GM04503 (cell line): ENCODE data around the gene ANTXR2.
"Not testable (repeated sequence)": the region's sequence is repeated elsewhere in the genome, so short reads cannot be mapped to it uniquely, and the experiment has no call there.

Experiments used
- DNase-seq: peaks from one replicate; pipeline ENCODE4 v3.0.0-alpha.2; 2012; ENCODE audit warnings: low read depth

Gene ANTXR2

DNA sequence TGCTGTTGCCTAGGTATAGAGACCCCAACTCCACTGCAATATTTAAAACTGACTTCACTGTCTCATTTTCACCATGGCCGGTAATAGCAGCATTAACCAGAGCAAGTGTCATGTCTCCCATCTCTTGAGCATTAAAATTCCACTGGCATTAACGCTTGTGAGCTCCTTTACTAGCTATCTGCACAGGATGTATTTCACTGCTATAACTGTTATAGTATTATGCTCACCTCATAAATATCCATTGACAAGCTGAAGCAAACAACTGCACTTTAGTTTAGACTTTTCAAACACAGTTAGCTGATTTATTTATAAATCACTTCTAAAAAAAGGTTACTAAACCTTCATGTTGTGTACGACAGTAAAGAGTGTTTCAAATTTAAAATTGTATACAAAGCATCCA, 157.8 kb downstream of the ANTXR2 start:
- DNase-seq = no peak

DNA sequence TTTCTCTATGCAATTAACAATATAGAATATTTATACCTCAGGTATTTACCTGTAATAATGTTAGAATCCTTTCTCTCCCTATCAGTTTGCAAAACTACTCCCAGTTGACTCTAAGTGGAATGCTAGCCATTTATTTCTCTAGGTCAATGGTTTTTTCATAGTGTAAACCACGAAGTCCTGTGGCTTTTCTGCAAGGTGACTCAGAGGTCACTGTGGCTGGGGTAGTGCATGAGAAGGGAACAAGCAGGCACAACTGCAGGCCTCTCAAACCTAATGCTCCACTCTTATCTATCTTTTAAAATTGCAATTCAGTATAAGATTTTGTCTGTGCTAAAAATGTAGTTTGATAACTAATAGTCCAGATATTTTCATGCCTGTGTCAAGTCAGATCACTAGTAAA, 159.4 kb downstream of the ANTXR2 start:
- peak; percentile 23 for DNase-seq

DNA sequence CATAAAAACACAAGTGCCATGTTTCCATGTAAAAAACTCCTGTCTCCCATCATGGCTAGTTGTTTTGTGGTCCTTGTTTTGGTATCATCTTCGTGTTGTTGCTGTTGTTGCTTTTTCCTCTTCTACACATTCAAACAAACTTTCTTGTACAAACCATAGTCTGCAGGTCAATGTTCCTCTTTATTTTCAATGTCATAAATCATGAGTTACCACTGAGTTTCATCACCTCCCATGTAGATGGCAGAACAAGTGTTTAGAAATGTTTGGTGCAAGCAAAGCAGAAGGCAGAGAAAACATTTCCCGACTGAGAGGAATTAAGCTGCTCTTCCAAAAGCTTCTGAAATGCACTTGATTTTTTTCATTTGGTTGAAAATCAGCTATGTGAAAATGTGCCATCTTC, 166.0 kb downstream of the ANTXR2 start:
- no peak for DNase-seq

DNA sequence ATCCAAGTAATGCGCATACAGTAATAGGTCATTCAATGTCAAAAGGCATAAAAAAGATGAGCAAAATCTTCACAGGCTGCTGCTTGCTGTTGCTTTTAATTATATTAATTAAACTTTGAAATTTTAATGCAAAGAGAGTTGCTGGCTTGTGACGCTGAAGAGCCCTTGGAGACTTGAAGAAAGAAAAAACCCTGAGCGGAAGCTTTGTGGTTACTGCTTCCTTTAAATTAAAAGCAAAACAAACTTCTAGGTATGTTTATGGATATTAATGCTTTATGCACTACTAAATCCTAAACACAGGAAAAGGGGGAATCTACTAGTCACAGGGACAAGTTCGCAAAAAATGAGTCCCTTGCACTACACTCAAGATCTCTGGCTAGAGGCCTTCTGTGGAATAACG, 166.7 kb downstream of the ANTXR2 start:
- DNase-seq = no peak

DNA sequence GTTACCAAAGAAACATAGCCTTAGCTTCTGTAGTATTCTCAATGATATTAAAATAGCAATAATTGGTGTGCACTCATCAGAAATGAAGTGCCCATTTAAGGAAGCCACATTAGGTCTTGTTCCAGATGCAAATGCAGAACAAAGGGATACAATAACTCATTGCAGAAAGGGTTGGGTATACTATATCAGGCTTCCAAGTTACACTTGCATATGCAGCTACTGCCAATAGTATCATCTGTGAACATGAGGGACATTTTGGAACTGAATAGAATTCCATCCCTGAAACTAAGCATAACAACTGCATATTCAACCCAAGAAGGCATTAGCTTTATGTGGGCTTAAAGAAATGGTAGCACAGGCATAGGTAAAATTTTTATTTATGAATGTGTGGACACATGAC, 167.8 kb downstream of the ANTXR2 start:
- no peak for DNase-seq

DNA sequence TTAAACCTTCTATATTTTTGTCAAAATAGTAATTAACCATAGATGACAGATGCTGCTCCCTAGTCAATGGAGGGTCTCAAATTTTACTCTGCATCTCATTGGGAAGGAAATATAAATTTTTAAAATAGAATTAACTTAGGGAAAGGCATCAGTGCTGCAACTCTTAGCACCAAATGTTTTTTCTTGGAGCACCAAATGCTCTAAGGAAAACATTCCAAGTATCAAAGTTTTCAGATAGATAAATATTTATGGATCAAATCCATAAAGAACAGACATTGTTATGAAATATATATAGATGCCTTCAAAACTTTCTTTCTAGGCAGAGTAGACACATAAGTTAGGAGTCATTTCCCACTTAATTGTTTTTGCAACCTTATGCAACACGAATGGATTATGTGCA, 168.7 kb downstream of the ANTXR2 start:
- no peak for DNase-seq

DNA sequence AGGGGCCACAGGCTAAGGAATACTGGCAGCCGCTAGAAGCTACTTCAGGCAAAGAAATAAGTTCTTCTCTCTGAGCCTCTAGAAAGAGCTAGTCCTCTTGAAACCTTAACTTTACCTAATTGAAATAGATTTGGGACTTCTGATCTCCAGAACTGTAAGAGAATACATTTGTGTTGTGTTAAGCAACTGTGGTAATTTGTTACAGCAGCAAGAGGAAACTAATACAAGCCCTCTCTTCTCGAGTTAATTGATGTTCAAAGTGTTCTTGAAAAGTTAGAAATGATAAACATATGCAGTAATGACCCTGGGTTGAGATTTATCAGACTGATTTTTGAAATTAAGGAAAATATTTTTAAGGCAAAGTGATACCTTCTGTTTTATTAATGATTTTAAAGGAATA, 172.8 kb downstream of the ANTXR2 start:
- DNase-seq = no peak

DNA sequence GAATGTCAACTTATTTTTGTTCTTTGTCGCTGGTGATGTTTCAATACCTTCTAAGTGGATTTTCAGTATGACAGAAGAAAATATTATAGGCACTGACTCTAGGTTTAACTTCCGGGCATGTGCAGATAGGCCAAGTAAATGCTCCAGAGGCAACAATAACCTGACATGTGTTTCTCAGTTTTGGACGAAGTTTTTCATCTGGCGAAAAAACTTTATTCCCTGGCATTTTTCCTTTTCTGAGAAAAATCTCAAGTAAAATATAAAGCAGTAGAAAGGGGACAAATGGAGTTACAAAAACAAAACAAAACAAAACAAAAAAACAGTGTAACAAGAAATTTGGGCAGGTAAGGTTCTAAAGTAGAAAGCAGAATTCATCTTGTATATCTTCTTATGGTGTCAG, 173.5 kb downstream of the ANTXR2 start:
- DNase-seq = no peak

DNA sequence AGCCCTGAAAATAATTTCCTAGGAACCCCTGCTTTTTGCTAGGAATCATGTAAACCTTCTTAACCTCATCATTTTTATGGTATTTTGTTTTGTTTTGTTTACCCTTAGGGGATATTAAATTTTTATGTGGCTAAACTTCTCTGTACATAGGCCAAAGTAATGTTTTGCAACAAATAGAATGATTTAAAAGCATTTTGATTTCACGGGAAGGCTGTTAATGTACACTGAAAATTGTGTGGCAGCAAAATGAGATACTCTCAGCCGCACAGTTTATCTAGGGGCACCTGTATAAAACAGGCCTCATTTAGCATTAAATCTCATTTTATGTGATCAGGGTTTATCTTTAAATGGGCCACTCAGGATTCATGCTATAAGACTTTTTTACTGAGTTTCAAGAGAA, 175.0 kb downstream of the ANTXR2 start:
- DNase-seq = no peak

DNA sequence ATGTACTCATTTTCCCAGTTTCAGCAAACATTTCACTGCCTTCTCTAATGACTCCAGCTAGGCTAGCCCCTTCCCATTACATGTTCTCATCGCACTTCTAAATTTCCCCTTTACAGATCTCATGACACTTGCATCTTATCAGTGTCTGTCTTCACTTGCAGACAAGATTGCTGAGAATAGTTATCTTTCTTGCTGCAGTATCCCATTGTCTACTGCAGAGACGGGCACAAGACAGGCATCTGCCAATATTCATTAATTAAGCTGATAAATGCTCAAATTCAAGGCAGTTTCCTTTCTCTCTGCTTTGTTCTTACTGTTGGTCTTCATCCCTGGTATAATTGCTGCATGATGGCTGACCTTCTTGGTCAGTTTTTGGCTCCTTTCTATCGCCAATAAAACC, 175.9 kb downstream of the ANTXR2 start:
- no peak for DNase-seq

DNA sequence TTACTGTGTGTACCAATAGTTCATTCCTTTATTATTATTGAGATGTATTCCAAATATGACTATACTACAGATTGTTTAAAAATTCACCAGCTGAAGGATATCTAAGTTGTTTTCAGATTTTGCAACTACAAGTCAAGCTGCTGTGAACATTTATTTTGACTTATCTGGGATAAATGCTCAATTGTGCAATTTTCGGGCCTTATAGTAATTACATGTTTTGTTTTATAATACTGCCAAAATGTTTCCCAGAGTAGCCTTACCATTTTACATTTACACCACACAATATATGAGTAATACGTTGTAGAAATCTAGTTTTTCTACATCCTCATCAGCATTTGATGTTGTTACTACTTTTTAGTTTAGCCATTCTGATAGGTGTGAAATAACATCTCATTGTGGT, 179.6 kb downstream of the ANTXR2 start:
- no peak for DNase-seq

DNA sequence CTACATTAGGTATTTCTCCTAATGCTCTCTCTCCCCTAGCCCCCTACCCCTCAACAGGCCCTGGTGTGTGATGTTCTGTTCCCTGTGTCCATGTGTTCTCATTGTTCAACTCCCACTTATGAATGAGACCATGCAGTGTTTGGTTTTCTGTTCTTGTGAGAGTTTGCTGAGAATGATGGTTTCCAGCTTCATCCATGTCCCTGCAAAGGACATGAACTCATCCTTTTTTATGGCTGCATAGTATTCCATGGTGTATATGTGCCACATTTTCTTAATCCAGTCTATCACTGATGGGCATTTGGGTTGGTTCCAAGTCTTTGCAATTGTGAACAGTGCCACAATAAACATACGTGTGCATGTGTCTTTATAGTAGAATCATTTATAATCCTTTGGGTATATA, 184.0 kb downstream of the ANTXR2 start:
- DNase-seq = not testable (repeated sequence)

DNA sequence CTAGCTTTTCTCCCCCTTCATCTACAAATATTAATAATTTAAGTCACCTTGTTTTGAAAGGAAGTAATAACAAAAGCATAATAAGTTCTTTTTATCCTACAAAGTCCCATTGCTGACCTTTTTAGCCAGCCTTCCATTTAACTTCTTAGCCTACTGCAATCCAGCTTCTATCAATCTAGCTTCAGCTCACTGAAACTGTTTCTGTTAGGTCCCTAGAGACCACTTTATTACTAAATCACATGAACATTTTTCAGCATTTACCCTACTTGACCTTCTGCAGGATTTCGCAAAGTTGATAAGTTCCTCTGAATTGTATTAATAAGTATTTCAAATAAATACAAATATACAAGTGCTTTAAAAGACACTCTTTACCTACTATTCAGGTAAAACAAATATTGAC, 186.5 kb downstream of the ANTXR2 start:
- DNase-seq = no peak

DNA sequence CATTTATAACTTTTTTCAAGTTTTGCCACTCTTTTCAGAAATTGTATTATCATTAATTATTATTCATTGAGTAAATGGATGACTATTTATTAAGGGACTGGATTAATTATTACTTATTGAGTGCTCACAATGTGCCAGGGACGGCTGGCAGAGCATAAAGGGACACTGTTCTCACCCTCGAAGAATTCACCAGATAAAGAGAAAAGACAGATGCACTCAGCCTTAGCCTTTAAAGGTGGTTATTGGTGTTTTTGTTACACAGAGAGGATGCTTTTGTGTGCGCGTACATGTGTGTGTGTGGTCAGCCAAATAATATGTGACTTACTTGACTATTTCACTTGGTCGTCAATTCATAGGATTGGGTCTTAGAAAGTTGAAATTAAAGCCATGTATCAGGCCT, 187.0 kb downstream of the ANTXR2 start:
- DNase-seq = no peak

DNA sequence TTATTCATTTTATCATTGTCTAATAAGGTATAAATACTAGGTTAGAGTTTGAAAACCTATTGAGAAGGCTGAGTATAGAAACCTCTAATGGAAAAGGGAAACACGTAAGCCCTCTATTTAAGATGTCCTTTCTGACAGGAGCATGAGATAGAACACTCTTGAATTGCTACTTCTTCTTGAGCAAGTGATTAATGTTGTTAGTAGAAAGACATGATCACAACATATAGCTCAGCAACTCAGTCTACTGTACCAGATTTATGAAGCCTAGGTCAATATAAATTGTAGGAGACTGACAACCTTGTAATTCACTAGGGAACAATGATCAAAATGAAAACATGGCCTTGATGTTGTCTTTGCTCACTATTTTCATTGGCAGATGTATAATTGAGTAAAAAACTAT, 189.7 kb downstream of the ANTXR2 start:
- DNase-seq = no peak

DNA sequence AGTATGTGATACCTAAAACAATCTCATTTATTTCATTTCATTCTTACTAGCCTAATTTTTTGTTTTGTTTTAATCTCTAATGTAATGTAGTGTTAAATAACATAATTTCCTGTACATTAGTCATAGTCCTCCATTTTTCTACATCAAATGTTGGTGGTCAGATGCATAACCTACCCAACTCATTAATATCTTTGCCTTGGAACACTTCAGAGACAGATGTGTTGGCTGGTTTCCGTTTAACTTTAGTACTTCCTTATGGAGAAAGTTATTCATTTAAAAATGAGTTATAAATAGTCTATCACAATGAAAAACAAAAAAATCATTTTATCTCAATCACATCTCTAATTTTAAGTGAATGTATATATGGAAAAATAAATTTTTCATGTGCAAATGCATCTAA, 190.2 kb downstream of the ANTXR2 start:
- DNase-seq = no peak

DNA sequence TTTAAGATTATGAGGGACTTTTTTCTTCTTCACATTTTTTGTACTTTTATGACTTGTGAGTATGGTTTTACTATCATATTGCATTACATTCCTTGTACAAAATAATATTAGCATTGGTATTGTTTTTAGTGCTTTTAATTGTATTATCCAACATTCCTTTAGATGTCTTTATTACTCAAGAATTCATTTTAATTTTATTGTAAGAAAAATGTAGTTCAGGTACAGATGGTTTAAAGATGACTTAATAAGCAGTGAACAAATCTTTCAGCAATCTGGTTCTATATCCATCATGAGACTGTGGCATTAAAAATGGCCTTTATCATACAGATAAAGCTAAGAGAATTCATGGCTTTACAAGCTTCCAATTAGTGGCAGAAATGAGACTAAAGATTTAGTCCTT, 191.6 kb downstream of the ANTXR2 start:
- DNase-seq = no peak

DNA sequence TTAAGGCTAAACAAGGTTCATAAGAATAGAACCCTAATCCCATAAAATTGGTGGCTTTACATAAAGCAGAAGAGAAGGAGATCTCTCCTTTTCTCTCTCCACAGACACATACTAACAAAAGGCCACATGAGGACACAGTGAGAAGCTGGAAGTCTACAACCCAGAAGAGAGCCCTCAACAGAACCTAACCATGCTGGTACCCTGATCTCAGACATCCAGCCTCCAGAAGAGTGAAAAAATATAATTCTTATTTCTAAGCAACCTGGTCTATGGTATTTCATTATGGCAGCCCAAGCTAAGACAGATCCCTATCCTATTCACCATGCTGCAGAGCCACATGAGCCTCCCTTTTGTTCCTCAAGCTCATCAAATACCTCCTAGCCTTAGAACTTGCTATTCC, 195.5 kb downstream of the ANTXR2 start:
- DNase-seq = no peak

DNA sequence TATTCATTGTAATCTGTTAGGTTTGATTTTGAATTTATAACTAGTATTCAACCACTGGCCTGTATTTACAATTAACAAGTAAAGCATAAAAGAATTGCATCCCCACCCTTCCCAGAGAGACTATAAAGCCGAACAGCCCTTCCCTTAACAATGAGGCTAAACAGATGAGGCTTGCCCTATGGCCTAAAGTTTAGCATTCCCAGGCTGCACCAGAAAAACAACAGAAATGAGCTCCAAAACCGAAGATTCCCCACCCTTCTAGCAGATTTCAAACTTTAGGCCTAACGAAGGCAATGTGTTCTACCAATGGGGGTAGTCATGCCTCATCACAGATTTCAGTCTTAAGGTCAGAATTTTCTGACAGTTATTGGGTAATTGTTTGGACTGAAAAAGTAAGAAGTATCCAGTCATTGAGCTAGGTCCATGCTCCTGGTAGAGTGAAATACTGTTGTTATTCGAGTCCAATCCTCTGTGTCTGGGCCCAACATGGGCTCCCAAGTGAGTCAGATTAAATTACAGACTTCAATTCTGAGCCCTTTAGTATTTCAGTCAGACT, 197.6 kb downstream of the ANTXR2 start:
- no peak for DNase-seq

DNA sequence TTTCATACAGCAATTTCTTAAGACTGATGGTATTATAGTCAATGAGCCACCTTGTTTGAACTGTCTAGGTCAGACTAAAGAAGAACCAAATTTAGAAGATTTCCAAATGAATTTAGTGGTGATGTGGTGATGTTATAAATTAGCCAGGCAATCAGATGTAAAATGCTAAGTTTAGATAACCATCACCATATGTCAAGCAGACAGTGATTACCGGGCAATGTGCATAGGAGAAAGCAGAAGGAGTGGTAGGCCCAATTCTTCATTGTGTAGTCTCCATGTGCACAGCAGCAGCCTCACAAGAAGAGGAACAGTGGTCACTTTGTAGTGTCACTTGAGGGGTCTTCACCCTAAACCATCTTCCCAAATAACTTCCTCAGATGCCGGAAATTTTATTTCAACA, 198.8 kb downstream of the ANTXR2 start:
- no peak for DNase-seq

DNA sequence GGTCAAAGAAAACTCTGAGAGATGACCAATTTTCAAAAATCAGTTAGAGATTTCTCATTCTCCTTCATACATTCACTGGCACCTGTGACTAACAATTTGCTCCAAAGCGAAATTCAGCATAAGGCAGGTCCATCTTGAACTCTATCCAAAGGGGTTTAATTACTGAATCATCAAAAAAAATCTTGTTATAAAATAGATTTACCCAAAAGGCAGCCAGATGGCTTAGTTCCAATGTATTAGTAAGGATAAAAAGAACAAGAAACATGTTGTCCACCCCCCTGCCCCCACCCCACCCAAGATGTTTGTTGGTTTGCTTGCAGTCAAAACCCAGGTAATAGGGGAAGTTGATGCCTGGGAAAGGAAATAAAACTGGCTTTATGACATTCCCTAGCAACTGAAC, 200.3 kb downstream of the ANTXR2 start:
- no peak for DNase-seq

DNA sequence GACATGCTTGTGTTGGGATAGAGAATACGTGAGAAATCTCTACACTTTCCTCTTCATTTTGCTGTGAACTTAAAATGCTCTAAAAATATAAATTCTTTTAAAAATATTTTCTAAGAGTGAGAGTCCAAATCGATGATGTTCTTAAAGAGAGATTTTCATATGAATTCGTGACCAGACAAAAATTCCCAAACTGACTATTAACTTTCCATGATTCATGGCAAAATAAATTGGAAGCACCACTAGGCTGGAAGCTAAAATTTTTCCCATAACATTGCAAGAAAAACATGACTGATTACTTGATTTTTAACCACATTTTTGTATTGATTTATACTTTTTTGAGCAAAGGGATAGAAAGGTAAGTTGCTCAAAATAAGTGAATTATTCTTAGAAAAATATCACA, 201.1 kb downstream of the ANTXR2 start:
- no peak for DNase-seq

DNA sequence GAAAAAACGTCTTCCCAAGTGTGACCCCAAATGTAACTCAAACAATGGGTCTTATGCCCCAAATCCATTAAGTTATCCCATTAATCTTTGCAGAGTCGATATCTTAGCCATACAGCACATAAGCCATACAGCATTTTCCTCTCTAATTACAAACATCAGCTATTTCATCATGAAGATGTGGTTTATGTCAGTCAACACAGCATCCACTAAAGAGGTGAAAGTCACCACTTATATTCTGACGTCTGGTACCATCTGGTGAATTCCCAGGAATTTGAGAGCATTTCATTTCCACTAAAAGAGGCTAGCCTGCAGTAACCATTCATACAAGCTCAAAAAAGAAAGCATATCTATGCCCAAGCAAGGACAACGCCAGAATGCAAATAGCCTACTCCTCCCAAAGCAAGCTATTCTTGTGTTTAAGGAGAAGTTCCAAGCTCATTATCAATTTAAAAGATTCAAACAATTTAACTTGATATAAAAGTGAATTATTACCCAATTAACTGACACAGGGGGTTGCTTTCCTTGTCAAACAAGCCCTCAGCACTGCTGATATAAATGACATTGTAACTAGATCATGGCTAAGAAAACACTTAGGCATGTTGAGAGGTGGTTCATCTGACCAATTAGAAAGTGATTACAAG, 203.3 kb downstream of the ANTXR2 start:
- DNase-seq = no peak

DNA sequence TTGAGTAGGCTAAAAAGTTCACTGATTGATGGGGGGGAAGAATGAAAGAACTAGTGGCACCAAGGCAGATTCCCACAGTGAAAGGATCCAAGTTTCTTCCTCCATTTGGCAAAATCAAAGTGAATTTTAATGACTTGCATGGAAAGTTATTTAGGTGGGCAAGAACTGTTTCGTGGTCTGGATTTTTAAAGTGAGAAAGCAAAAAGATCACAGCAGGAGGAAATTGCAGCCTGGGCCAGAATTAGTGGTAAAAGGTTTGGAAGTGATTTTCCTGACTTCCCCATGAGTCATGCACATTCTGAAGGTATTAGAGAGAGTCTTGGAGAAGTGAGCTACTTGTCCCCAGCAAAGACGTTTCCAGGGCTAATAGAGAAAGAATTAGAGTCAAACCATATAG, 207.8 kb downstream of the ANTXR2 start:
- DNase-seq = peak; percentile 16
